NCI-H748 (cell line): ENCODE data around the gene PABPC5.

Experiments used
- DNase-seq: peaks from one replicate; lab custom pipeline; 2025; ENCODE audit not compliant: unreplicated experiment; lab: John Stamatoyannopoulos, UW

Gene PABPC5

DNA sequence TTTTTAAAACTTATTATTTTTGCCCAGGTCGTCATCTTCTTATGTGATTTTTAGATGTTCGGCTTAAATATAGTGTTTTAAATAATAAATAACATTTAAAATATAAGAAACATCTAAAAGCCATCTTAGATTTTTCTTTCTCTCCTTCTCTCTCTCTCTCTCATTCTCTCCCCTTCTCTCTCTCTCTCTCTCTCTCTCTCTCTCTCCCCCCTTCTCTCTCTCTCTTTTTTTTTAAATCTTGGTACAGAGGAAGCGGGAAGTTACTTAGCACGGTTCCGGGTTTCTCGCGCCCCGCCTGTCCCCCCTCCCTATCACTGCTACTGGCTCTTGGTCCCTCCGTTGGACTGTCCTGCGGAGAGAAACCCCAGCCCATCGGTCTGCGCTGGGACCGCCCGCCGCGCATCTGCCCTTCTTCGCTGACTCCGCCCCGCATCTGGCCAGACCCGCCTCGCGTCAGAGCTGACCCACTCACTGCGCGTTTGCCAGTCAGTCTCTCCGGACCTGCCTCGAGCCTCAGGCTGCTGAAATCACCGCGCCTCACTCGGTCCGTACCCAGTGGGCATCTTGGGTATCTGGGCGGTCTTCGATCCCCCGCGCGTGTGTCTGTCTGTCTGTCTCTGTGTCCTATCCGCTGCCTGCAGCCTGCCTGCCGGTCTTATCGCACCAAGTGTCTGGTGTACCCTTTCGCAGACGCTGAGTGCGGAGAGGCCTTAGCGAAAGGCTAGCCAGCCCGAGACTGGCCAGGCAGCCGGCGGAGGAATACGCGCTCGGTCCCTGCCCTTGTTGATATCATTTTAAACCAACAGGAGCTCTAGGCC is at the start of gene PABPC5:
Gene PABPC5 (plus strand): TSS at position 489 of the 818 bp plus-strand sequence. CDS start 739 bp downstream, outside the sequence.
- DNase-seq, result peak; percentile 43

GRCh38 chrX:91389026-91389425 is 45.6 kb upstream of the PABPC5 start:
- DNase-seq, result no peak

DNA sequence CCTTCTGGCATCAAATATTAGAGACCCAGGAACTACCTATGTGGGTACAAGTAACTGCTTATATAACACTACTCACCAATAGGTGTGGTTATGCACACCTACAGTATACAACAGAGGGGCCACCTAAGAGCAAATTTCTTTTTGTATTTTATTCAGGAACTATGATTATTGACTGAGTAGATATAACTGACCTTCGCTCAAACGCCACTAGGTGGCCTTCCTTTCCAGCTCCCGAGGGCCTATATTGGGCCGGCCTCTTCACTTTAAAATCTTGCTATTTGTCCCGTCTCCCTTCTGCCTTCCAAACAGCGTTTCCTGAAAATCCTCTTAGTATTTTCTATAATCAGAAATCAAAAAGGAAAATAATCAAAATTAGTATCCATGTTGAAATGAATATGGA is 19.9 kb upstream of the PABPC5 start:
- DNase-seq, result no peak

DNA sequence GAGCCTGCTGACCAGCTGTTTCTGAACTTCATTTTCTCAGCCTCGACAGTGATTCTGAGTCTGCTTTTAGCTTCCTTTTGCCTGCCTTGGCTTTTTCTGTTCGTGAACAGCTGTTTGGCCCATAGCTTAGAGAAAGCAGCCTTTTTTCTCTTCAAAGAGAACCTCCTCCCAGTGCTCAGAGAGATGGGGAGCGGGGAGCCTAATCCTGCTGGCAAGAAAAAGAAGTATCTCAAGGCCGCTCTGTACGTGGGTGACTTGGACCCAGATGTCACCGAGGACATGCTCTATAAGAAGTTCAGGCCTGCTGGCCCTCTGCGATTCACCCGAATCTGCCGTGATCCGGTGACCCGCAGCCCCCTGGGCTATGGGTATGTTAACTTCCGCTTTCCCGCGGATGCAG is 756 bp downstream of the PABPC5 start:
- no peak for DNase-seq
